ENCODE data around the gene AKAP13. TPM values are rescaled to one million over a fixed set of nuclear protein-coding genes. Genes with fewer than 3 reads are reported as not detected.
A peak's percentile ranks its signal among the peaks of the same experiment; 100 is the strongest.

AKAP13 gene
- total and polyA plus RNA-seq, 2 donors (not counting 1 experiment from before 2014, with no cell fraction given), result 73.8 to 358 TPM

- H3K4me1 ChIP-seq (ENCODE audit: control insufficient read depth in 2 of 2, insufficient read depth in 2 of 2, low read length in 2 of 2), result peaks cover 63 to 78% of the 10 kb centered on the region in 2 donors
- ChIA-PET POLR2A (interaction anchor here (0.9 to 1.0 kb wide), 2 partner anchors 55 to 58 kb away, joined by 3 read pairs; no protein-coding TSS in a partner anchor), CTCF (interaction anchor here (0.6 to 4.6 kb wide), 3 partner anchors 27 to 90 kb away, joined by 4 to 30 read pairs (median 4); no protein-coding TSS in a partner anchor)
- no peak overlapping the region for H3K4me3 ChIP-seq (ENCODE audit: control extremely low read depth in 1 of 5, extremely low read depth in 1 of 5, insufficient read depth in 1 of 5, low read depth in 2 of 5, low read length in 4 of 5)
- H2AFZ ChIP-seq (ENCODE audit: insufficient read depth, low read depth, low read length, poor library complexity, severe bottlenecking), result no peak overlapping the region
- peaks cover 93% of the 10 kb centered on the region for H4K20me1 ChIP-seq (ENCODE audit: control insufficient read depth, insufficient read depth, low read length, poor library complexity, severe bottlenecking)
- H3K9me3 ChIP-seq (ENCODE audit: control extremely low read depth in 1 of 3, control insufficient read depth in 2 of 3, insufficient read depth in 1 of 3, low read length in 2 of 3), result no peaks in the 10 kb centered on the region
- no peaks in the 10 kb centered on the region for H3K27me3 ChIP-seq (replicated peaks in 1 of 4; ENCODE audit: control extremely low read depth in 1 of 4, control insufficient read depth in 3 of 4, insufficient read depth in 4 of 4, low read length in 3 of 4)
- no peak overlapping the region for H3K27ac ChIP-seq (ENCODE audit: low read length in 2 of 2)
- WGBS (ENCODE audit: insufficient coverage), result no CpG with 5 or more reads among the region's 7 CpGs
- H3K4me2 ChIP-seq (replicated peaks; ENCODE audit: low read depth, low read length, poor library complexity, severe bottlenecking), result no peak overlapping the region
- intact Hi-C loops (cut with micrococcal nuclease), result no loop called here
- peaks cover 0 to 3% of the 10 kb centered on the region in 2 experiments for H3K36me3 ChIP-seq (replicated peaks in 1 of 2; ENCODE audit: control extremely low read depth in 1 of 2, control insufficient read depth in 1 of 2, extremely low read depth in 1 of 2, insufficient read depth in 2 of 2, low read length in 1 of 2)
- H3K79me2 ChIP-seq (ENCODE audit: control insufficient read depth, insufficient read depth, low read length), result peaks cover 99% of the 10 kb centered on the region
- H3K9ac ChIP-seq (ENCODE audit: low read length), result no peak overlapping the region
- Mint-ChIP-seq H3K27ac (no peak overlapping the region), H3K9me3 (ENCODE audit: insufficient read depth) (no peaks in the 10 kb centered on the region), H3K4me3 (no peak overlapping the region), H3K27me3 (no peaks in the 10 kb centered on the region), H3K4me1 (peaks cover 41% of the 10 kb centered on the region)
- ATAC-seq (ENCODE audit: low read depth) (no peak), DNase-seq (no peak)
- TF ChIP-seq CTCF (IDR thresholded peaks at IDR 0.05) (no peak), EZH2 (IDR thresholded peaks at IDR 0.05; ENCODE audit: borderline replicate concordance, insufficient read depth, low read depth, low read length, poor library complexity, severe bottlenecking) (no peak)
Observed at GRCh38 chr15:85386261-85386660, 5.9 kb downstream of the AKAP13 start.

- ATAC-seq (ENCODE audit: low read depth), result no peak
- Histone ChIP-seq H2AFZ (ENCODE audit: insufficient read depth, low read depth, low read length, poor library complexity, severe bottlenecking) (no peak overlapping the region), H3K9me3 (ENCODE audit: control extremely low read depth in 1 of 3, control insufficient read depth in 2 of 3, insufficient read depth in 1 of 3, low read length in 2 of 3) (no peaks in the 10 kb centered on the region), H3K79me2 (ENCODE audit: control insufficient read depth, insufficient read depth, low read length) (peaks cover 100% of the 10 kb centered on the region), H4K20me1 (ENCODE audit: control insufficient read depth, insufficient read depth, low read length, poor library complexity, severe bottlenecking) (peaks cover 90% of the 10 kb centered on the region), H3K27me3 (replicated peaks in 1 of 4; ENCODE audit: control extremely low read depth in 1 of 4, control insufficient read depth in 3 of 4, insufficient read depth in 4 of 4, low read length in 3 of 4) (no peaks in the 10 kb centered on the region), H3K27ac (ENCODE audit: low read length in 2 of 2) (no peak overlapping the region), H3K4me3 (ENCODE audit: control extremely low read depth in 1 of 5, extremely low read depth in 1 of 5, insufficient read depth in 1 of 5, low read depth in 2 of 5, low read length in 4 of 5) (peak overlapping the region in 1 of 5 experiments; percentile 13), H3K36me3 (replicated peaks in 1 of 2; ENCODE audit: control extremely low read depth in 1 of 2, control insufficient read depth in 1 of 2, extremely low read depth in 1 of 2, insufficient read depth in 2 of 2, low read length in 1 of 2) (peaks cover 0 to 3% of the 10 kb centered on the region in 2 experiments), H3K9ac (ENCODE audit: low read length) (no peak overlapping the region), H3K4me1 (ENCODE audit: control insufficient read depth in 2 of 2, insufficient read depth in 2 of 2, low read length in 2 of 2) (peaks cover 57 to 66% of the 10 kb centered on the region in 2 donors), H3K4me2 (replicated peaks; ENCODE audit: low read depth, low read length, poor library complexity, severe bottlenecking) (peak overlapping the region; percentile 64)
- Mint-ChIP-seq H3K4me1 (peaks cover 33% of the 10 kb centered on the region), H3K9me3 (ENCODE audit: insufficient read depth) (no peaks in the 10 kb centered on the region), H3K4me3 (peak overlapping the region; percentile 73), H3K27ac (no peak overlapping the region), H3K27me3 (no peaks in the 10 kb centered on the region)
- intact Hi-C loops (cut with micrococcal nuclease), result loop anchor here (2.0 kb wide), 1 partner anchor 14 kb away; no protein-coding TSS in a partner anchor
- CTCF ChIA-PET, result interaction anchor here (1.1 to 4.6 kb wide), 8 partner anchors 8 to 92 kb away, joined by 3 to 30 read pairs (median 8); no protein-coding TSS in a partner anchor
- POLR2A ChIA-PET, result interaction anchor here (1.0 kb wide), 1 partner anchor 25 kb away, joined by 3 read pairs; no protein-coding TSS in a partner anchor
- no peak for DNase-seq
- no peak for TF ChIP-seq EZH2 (IDR thresholded peaks at IDR 0.05; ENCODE audit: borderline replicate concordance, insufficient read depth, low read depth, low read length, poor library complexity, severe bottlenecking)
- TF ChIP-seq CTCF (IDR thresholded peaks at IDR 0.05), result no peak
- WGBS (ENCODE audit: insufficient coverage), result 66% methylated on average over 2 of the region's 5 CpGs
Observed at GRCh38 chr15:85388566-85389305, 8.3 kb downstream of the AKAP13 start.

Data from B cell (primary cell).